PFSK-1 (cell line): ENCODE results near the gene L3MBTL4.

Source experiments
- FOXP2 ChIP-seq: optimal IDR thresholded peaks from 2 replicates; pipeline ENCODE3; 2011; ENCODE audit warnings: borderline replicate concordance, control low read depth, inconsistent platforms; ENCODE audit not compliant: insufficient read depth; ENCODE audit errors: extremely low read length, extremely low read depth
- POLR2AphosphoS5 ChIP-seq: IDR thresholded peaks from 2 replicates; pipeline ENCODE4 v1.6.1; 2012; ENCODE audit warnings: low read depth, mild to moderate bottlenecking, control low read depth, low read length, moderate library complexity
- SIN3A ChIP-seq: IDR thresholded peaks from 2 replicates; pipeline ENCODE4 v1.6.1; 2012; ENCODE audit warnings: mild to moderate bottlenecking, low read length, moderate library complexity, borderline replicate concordance; ENCODE audit not compliant: insufficient read depth
- TAF1 ChIP-seq: IDR thresholded peaks from 2 replicates; pipeline ENCODE4 v1.6.1; 2012; ENCODE audit warnings: low read length, control low read depth, borderline replicate concordance; ENCODE audit not compliant: insufficient read depth
- TF ChIP-seq, protein P1 (sequence below), 2 experiments: IDR thresholded peaks; 2 replicates each; pipeline versions ENCODE4 v1.6.1 to v1.8.0; 2011 to 2012; ENCODE audit warnings: low read depth in 2 of 2, low read length in 2 of 2, control low read depth in 1 of 2, inconsistent platforms in 1 of 2, mild to moderate bottlenecking in 1 of 2, moderate library complexity in 1 of 2; ENCODE audit not compliant: insufficient read depth in 1 of 2

L3MBTL4 gene

DNA sequence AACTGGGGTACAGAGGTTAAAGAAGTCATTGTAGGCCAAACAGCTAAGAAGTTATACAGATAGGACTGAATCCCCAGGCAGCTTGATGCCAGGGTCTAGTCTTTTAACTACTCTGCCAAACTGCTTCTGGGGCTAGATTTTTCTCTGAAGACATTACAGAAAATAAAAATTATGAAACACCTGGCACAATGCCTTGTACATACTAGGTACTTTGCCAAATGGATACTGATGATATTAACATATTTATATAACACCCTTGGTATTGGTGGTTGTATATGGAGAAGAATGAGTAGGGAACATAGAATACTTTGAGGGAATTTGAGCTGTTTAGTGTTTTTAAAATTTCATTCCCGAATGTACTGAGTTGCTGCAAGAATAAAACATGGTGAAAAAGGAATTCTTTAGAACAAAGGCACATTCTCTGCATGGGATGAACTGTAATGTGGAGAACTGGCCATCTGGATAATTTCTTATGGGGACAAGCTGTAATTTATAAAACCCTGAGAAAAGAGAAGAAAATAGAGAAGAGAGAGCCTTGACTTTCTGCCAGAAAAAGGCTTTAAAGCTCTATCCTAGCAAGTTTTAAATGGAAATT is 308.5 kb downstream of the L3MBTL4 start:
- TF ChIP-seq, protein P1, sequence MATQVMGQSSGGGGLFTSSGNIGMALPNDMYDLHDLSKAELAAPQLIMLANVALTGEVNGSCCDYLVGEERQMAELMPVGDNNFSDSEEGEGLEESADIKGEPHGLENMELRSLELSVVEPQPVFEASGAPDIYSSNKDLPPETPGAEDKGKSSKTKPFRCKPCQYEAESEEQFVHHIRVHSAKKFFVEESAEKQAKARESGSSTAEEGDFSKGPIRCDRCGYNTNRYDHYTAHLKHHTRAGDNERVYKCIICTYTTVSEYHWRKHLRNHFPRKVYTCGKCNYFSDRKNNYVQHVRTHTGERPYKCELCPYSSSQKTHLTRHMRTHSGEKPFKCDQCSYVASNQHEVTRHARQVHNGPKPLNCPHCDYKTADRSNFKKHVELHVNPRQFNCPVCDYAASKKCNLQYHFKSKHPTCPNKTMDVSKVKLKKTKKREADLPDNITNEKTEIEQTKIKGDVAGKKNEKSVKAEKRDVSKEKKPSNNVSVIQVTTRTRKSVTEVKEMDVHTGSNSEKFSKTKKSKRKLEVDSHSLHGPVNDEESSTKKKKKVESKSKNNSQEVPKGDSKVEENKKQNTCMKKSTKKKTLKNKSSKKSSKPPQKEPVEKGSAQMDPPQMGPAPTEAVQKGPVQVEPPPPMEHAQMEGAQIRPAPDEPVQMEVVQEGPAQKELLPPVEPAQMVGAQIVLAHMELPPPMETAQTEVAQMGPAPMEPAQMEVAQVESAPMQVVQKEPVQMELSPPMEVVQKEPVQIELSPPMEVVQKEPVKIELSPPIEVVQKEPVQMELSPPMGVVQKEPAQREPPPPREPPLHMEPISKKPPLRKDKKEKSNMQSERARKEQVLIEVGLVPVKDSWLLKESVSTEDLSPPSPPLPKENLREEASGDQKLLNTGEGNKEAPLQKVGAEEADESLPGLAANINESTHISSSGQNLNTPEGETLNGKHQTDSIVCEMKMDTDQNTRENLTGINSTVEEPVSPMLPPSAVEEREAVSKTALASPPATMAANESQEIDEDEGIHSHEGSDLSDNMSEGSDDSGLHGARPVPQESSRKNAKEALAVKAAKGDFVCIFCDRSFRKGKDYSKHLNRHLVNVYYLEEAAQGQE (IDR thresholded peaks at IDR 0.05; ENCODE audit: insufficient read depth in 1 of 2, low read depth in 2 of 2, low read length in 2 of 2), result no peak
- TF ChIP-seq FOXP2 (no peak), TAF1 (no peak), SIN3A (no peak), POLR2AphosphoS5 (no peak)

DNA sequence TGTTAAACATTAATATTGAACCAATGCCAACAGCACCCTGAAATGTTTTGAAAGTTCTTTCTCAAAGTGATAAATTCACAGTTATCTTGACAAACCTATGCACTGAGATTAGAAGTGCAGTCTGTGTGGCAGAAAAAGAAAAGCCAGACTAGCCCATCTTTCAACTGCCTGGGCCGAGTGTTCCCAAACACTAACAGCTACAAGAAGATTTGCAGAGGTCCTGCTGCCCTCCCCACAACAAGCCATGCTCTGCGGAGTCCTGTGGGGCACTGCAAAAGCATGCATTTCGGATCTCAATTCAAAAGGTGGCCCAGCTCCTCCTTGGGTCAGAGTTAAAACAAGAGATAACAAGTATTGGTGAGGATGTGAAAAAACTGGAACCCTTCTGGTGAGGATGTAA is 311.0 kb downstream of the L3MBTL4 start:
- TF ChIP-seq SIN3A (no peak), TAF1 (no peak), POLR2AphosphoS5 (no peak), FOXP2 (no peak)
- TF ChIP-seq, protein P1 (IDR thresholded peaks at IDR 0.05; ENCODE audit: insufficient read depth in 1 of 2, low read depth in 2 of 2, low read length in 2 of 2), result no peak

DNA sequence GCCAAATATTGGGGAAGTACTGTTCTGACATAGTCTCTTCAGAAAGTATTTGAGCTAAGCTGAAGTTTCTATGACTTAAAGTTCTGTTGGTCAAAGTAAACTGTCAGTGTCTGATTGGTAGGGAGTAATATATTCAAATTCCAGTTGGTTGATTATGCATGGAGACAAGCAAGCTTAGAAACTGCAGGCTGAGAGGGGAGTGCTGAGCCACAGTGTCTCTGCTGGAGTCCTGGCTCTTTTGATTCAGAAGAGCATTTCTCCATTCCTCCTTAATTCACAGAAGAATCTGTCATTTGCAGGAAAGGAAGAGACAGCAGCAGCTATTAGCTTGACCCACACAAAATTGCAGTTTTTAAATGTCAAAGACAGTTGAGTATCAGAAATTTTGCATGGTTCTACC is 318.0 kb downstream of the L3MBTL4 start:
- TF ChIP-seq SIN3A, result no peak
- TF ChIP-seq POLR2AphosphoS5, result no peak
- TF ChIP-seq FOXP2, result no peak
- no peak for TF ChIP-seq TAF1
- TF ChIP-seq, protein P1 (IDR thresholded peaks at IDR 0.05; ENCODE audit: insufficient read depth in 1 of 2, low read depth in 2 of 2, low read length in 2 of 2), result no peak

DNA sequence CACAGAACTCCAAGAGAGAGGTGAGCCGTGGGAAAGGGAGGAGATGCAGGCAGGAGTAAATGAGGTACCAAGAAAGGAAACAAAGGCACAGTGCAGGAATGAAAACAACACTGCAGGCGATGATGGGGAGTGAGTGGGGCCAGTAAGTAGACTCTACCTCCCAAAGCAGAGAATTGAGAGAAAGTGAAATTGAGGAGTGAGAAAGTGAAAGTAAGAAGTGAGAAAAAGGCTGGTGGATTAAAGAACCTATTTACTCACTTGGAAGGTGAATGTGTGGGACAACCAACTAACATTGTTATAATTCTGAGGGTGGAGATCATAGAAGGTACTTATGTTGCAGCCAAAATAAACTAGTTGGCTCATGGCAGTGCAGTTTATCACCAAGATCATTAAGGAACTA is 326.3 kb downstream of the L3MBTL4 start:
- no peak for TF ChIP-seq FOXP2
- no peak for TF ChIP-seq SIN3A
- no peak for TF ChIP-seq TAF1
- TF ChIP-seq POLR2AphosphoS5, result no peak
- TF ChIP-seq, protein P1 (IDR thresholded peaks at IDR 0.05; ENCODE audit: insufficient read depth in 1 of 2, low read depth in 2 of 2, low read length in 2 of 2), result no peak
